IgD-negative memory B cell (primary cell): ENCODE results near the gene TMEM150B. TPM values are rescaled to one million over a fixed set of nuclear protein-coding genes. Genes with fewer than 3 reads are reported as not detected.

Source experiments
- H3K27ac Mint-ChIP-seq, 3 donors: one replicate each; pipeline ENCODE4 v1.8.0; 2020 to 2022; ENCODE audit warnings: mild to moderate bottlenecking in 3 of 3, mixed read lengths in 3 of 3, moderate library complexity in 1 of 3
- H3K27me3 Mint-ChIP-seq: one replicate; pipeline ENCODE4 v1.8.0; 2021; ENCODE audit warnings: mixed read lengths
- H3K36me3 Mint-ChIP-seq: one replicate; pipeline ENCODE4 v1.8.0; 2020; ENCODE audit warnings: mild to moderate bottlenecking, mixed read lengths
- H3K4me1 Mint-ChIP-seq, 3 donors: one replicate each; pipeline ENCODE4 v1.8.0; 2020 to 2022; ENCODE audit warnings: mixed read lengths in 3 of 3, mild to moderate bottlenecking in 1 of 3
- H3K4me3 Mint-ChIP-seq, 4 donors: one replicate each; pipeline ENCODE4 v1.8.0; 2020 to 2022; ENCODE audit warnings: mild to moderate bottlenecking in 4 of 4, mixed read lengths in 4 of 4, moderate library complexity in 3 of 4
- H3K9me3 Mint-ChIP-seq, 3 donors: one replicate each; pipeline ENCODE4 v1.8.0; 2020 to 2021; ENCODE audit warnings: mixed read lengths in 3 of 3, mild to moderate bottlenecking in 1 of 3
- polyA plus RNA-seq: library from polyadenylated mRNA; unstranded; fragments of 300-500 nt; fragmentation: Illumina TruSeq; gene quantifications from one replicate; pipeline ENCODE4 v1.2.3, GENCODE V29; 2021

Gene TMEM150B
- polyA plus RNA-seq, 1 donor from 2014 or later = not detected

GRCh38 chr19:55272142-55272541, 53.0 kb downstream of the TMEM150B start:
- Mint-ChIP-seq H3K27ac (peak overlapping the region in 1 of 3 donors; percentile 31), H3K27me3 (no peaks in the 10 kb centered on the region), H3K36me3 (peaks cover 8% of the 10 kb centered on the region)

GRCh38 chr19:55270172-55270942, 54.8 kb downstream of the TMEM150B start:
- peaks cover 0 to 4% (median 2%) of the 10 kb centered on the region in 3 donors for H3K9me3 Mint-ChIP-seq
- H3K4me3 Mint-ChIP-seq = peak overlapping the region in 2 of 4 donors; percentile 20 to 86
- peaks cover 9 to 13% (median 9%) of the 10 kb centered on the region in 3 donors for H3K4me1 Mint-ChIP-seq
- no peak overlapping the region for H3K27ac Mint-ChIP-seq
- peaks cover 8% of the 10 kb centered on the region for H3K36me3 Mint-ChIP-seq
- H3K27me3 Mint-ChIP-seq = no peaks in the 10 kb centered on the region

More at GRCh38 chr19:55272142-55272541, 53.0 kb downstream of the TMEM150B start:
- no peak overlapping the region for H3K4me3 Mint-ChIP-seq
- no peaks in the 10 kb centered on the region for H3K9me3 Mint-ChIP-seq
- H3K4me1 Mint-ChIP-seq = peaks cover 16 to 26% (median 21%) of the 10 kb centered on the region in 3 donors

DNA sequence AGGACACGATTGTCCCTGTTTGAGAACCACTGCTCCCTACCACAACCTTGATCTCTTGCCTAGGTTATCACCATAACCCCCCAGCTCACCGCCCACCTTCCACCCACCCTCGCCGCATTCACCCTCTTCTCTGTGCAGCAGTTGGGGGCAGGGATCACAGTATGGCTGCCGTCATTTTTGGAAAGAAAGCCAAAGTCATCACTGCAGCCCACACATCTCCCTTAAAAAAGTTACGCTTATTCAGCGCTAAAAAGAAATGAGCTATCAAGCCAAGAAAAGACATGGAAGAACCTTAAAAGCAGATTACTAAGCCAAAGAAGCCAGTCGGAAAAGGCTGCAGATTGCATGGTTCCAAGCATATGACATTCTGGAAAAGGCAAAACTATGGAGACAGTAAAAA, 55.8 kb downstream of the TMEM150B start:
- H3K36me3 Mint-ChIP-seq = peaks cover 8% of the 10 kb centered on the region
- H3K9me3 Mint-ChIP-seq = peaks cover 0 to 4% (median 2%) of the 10 kb centered on the region in 3 donors
- H3K27ac Mint-ChIP-seq = no peak overlapping the region
- no peak overlapping the region for H3K4me3 Mint-ChIP-seq
- H3K4me1 Mint-ChIP-seq = peaks cover 4 to 13% (median 7%) of the 10 kb centered on the region in 3 donors
- H3K27me3 Mint-ChIP-seq = no peaks in the 10 kb centered on the region

DNA sequence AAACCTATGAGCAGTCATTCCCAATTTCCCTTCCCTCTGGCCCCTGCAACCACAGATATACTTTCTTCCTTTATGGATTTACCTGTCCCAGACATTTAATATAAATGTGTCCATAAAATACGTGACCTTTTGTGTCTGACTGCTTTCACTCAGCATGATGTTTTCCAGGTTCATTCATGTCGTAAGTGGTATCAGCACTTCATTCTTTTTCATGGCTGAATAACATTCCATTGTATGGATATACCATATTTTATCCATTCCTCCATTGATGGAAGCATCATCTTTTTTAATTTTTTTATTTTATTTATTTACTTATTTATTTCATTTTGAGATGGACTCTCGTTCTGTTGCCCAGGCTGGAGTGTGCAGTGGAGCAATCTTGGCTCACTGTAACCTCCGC, 58.3 kb downstream of the TMEM150B start:
- Mint-ChIP-seq H3K27ac (no peak overlapping the region), H3K9me3 (peaks cover 0 to 4% (median 2%) of the 10 kb centered on the region in 3 donors), H3K4me3 (no peak overlapping the region)

DNA sequence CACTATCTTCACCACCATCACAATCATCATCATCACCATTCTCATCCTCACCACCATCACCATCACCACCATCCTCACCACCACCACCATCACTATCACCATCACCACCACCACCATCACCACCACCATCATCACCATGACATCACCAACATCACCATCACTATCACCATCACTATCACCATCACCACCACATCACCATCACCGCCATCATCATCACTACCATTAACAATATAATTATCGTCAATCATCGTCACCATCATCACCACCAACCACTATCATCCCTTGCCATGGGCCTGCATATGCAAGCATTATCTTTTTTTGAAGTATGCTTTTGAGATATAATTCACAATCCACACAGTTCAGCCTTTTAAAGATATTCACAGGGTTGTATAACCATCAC, 58.7 kb downstream of the TMEM150B start:
- Mint-ChIP-seq H3K9me3 (peaks cover 0 to 4% (median 2%) of the 10 kb centered on the region in 3 donors), H3K36me3 (peaks cover 6% of the 10 kb centered on the region), H3K27ac (no peak overlapping the region), H3K27me3 (no peaks in the 10 kb centered on the region), H3K4me1 (peaks cover 7 to 16% (median 9%) of the 10 kb centered on the region in 3 donors), H3K4me3 (no peak overlapping the region)

More for the DNA sequence above, 58.3 kb downstream of the TMEM150B start:
- Mint-ChIP-seq H3K4me1 (peaks cover 7 to 16% (median 9%) of the 10 kb centered on the region in 3 donors), H3K36me3 (peaks cover 6% of the 10 kb centered on the region), H3K27me3 (no peaks in the 10 kb centered on the region)

DNA sequence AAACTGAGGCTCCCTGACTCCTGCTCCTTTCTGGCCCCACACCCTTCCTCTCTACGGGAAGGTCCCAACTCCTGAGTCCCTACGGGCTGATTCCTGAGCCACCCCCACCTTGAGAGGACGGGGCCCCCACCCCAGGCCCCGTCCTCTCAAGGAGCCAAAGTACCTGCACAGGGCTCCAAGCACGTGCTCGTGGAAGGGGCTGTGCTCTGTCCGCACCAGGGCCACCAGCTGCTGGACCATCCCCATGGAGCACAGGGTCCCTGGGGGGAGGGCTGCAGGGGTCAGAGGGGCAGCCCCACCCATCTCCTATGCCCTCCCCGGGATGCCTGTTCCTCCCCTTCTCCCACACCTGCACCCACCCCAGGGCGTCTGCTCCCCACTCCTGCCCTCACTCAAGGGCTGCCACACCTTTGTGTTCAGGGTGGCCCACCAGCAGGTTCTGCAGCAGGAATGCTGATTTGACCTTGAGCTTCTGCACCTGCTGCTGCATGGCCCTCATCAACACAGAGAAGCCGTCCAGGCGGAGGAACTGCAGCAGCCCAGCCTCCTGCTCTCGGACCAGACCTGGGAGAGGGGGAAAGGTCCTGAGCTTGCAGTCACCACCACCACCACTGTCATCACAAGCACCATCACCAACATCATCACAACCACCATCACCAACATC, 59.3 kb downstream of the TMEM150B start:
- H3K27me3 Mint-ChIP-seq = no peaks in the 10 kb centered on the region
- H3K4me3 Mint-ChIP-seq = no peak overlapping the region
- H3K4me1 Mint-ChIP-seq = peaks cover 7 to 15% (median 9%) of the 10 kb centered on the region in 3 donors
- peaks cover 0 to 4% (median 2%) of the 10 kb centered on the region in 3 donors for H3K9me3 Mint-ChIP-seq
- H3K27ac Mint-ChIP-seq = no peak overlapping the region
- H3K36me3 Mint-ChIP-seq = peaks cover 5% of the 10 kb centered on the region

GRCh38 chr19:55265173-55265572, 60.0 kb downstream of the TMEM150B start:
- Mint-ChIP-seq H3K27ac (no peak overlapping the region), H3K4me3 (no peak overlapping the region), H3K9me3 (peaks cover 0 to 4% (median 2%) of the 10 kb centered on the region in 3 donors), H3K27me3 (no peaks in the 10 kb centered on the region), H3K4me1 (peaks cover 9 to 12% (median 11%) of the 10 kb centered on the region in 3 donors), H3K36me3 (peaks cover 2% of the 10 kb centered on the region)

GRCh38 chr19:55264531-55264930, 60.6 kb downstream of the TMEM150B start:
- H3K36me3 Mint-ChIP-seq = peaks cover 2% of the 10 kb centered on the region
- no peak overlapping the region for H3K4me3 Mint-ChIP-seq
- H3K9me3 Mint-ChIP-seq = peaks cover 0 to 4% (median 2%) of the 10 kb centered on the region in 3 donors
- no peak overlapping the region for H3K27ac Mint-ChIP-seq
- no peaks in the 10 kb centered on the region for H3K27me3 Mint-ChIP-seq
- H3K4me1 Mint-ChIP-seq = peaks cover 11 to 14% (median 13%) of the 10 kb centered on the region in 3 donors

Other genes with a start within 250 kb of the TMEM150B start
- gene EPS8L1, start 249.5 kb downstream of the TMEM150B start, polyA plus RNA-seq = 0.93 TPM
- gene PPP1R12C, start 207.7 kb downstream of the TMEM150B start, polyA plus RNA-seq = 7.4 TPM
- not detected for gene TNNT1, start 176.1 kb downstream of the TMEM150B start, polyA plus RNA-seq
- not detected for gene TNNI3, start 167.6 kb downstream of the TMEM150B start, polyA plus RNA-seq
- not detected for gene DNAAF3, start 158.7 kb downstream of the TMEM150B start, polyA plus RNA-seq
- 0.43 TPM for gene SYT5, start 145.1 kb downstream of the TMEM150B start, polyA plus RNA-seq
- not detected for gene PTPRH, start 115.8 kb downstream of the TMEM150B start, polyA plus RNA-seq
- 1.4 TPM for gene TMEM86B, start 96.6 kb downstream of the TMEM150B start, polyA plus RNA-seq
- gene PPP6R1, start 66.3 kb downstream of the TMEM150B start, polyA plus RNA-seq = 47.0 TPM
- 34.1 TPM for gene HSPBP1, start 45.2 kb downstream of the TMEM150B start, polyA plus RNA-seq
- gene BRSK1, start 41.3 kb downstream of the TMEM150B start, polyA plus RNA-seq = 0.34 TPM
- gene KMT5C, start 14.5 kb upstream of the TMEM150B start, polyA plus RNA-seq = 2.3 TPM
- gene COX6B2, start 29.4 kb upstream of the TMEM150B start, polyA plus RNA-seq = not detected
- gene GARIN5B, start 37.9 kb upstream of the TMEM150B start, polyA plus RNA-seq = not detected
- gene IL11, start 45.1 kb upstream of the TMEM150B start, polyA plus RNA-seq = not detected
- gene TMEM190, start 51.5 kb upstream of the TMEM150B start, polyA plus RNA-seq = not detected
- 1.1 TPM for gene TMEM238, start 59.0 kb upstream of the TMEM150B start, polyA plus RNA-seq
- 825 TPM for gene RPL28, start 60.6 kb upstream of the TMEM150B start, polyA plus RNA-seq
- gene UBE2S, start 82.4 kb upstream of the TMEM150B start, polyA plus RNA-seq = 37.6 TPM
- gene SHISA7, start 118.0 kb upstream of the TMEM150B start, polyA plus RNA-seq = not detected
- gene ISOC2, start 136.3 kb upstream of the TMEM150B start, polyA plus RNA-seq = 40.0 TPM
- not detected for gene C19orf85, start 139.4 kb upstream of the TMEM150B start, polyA plus RNA-seq
- 0.34 TPM for gene ZNF628, start 151.3 kb upstream of the TMEM150B start, polyA plus RNA-seq
- gene NAT14, start 159.8 kb upstream of the TMEM150B start, polyA plus RNA-seq = 6.1 TPM
- gene SSC5D, start 163.1 kb upstream of the TMEM150B start, polyA plus RNA-seq = not detected
- not detected for gene SBK2, start 211.8 kb upstream of the TMEM150B start, polyA plus RNA-seq
- gene SBK3, start 220.2 kb upstream of the TMEM150B start, polyA plus RNA-seq = not detected